ENCODE measurements around the gene FRK.
"Not testable (repeated sequence)": the region's sequence is repeated elsewhere in the genome, so short reads cannot be mapped to it uniquely, and the experiment has no call there.

FRK gene

DNA sequence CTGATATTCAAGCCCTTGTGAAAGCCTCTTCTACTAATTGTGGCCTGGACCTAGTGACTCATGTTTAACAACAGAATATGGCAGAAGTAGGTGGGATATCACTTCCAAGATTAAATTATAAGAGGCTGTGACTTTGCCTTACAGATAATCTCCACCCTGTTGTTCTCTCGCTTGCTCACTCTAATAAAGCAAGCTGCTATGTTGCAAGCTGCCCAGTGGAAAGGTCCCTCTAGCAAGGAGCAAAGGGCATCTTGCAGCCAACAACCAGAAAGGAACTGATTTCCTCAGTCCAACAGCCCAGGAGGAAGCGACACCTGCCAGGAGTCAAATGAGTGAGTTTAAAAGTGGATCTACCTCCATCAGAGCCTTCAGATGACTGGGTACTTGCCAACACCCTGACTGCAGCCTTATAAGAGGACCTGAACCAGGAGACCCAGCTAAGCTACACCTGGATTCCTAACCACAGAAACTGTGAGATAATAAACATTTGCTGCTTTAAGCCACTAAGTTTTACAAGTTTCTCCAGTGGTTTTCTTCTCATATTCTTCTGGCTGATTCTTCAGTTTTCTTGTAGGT is 112.6 kb downstream of the FRK start:
- no peak for DNase-seq (ENCODE audit: insufficient read length, low spot score)
- TF ChIP-seq, protein P1, sequence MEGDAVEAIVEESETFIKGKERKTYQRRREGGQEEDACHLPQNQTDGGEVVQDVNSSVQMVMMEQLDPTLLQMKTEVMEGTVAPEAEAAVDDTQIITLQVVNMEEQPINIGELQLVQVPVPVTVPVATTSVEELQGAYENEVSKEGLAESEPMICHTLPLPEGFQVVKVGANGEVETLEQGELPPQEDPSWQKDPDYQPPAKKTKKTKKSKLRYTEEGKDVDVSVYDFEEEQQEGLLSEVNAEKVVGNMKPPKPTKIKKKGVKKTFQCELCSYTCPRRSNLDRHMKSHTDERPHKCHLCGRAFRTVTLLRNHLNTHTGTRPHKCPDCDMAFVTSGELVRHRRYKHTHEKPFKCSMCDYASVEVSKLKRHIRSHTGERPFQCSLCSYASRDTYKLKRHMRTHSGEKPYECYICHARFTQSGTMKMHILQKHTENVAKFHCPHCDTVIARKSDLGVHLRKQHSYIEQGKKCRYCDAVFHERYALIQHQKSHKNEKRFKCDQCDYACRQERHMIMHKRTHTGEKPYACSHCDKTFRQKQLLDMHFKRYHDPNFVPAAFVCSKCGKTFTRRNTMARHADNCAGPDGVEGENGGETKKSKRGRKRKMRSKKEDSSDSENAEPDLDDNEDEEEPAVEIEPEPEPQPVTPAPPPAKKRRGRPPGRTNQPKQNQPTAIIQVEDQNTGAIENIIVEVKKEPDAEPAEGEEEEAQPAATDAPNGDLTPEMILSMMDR (IDR thresholded peaks at IDR 0.05; ENCODE audit: insufficient read depth, missing control alignments) = no peak
- FAIRE-seq = no peak

DNA sequence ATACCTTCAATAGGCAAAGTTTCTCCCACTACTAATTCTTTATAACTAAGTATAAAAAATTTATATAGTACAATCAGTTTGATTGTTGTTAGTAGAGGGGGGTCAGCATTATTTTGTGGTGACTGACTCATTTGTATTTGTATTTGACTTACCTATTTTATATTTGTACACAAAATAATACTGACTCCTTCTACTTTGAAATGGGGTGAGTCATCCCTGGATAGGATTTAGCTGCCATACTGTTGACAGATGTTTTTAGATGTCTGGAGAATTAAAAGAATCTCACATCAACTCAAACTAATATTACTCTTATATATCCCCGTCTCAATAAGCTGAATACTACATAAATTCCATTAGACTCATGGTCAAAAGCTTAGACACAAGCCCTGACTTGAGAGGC is 114.9 kb downstream of the FRK start:
- TF ChIP-seq, protein P1 (IDR thresholded peaks at IDR 0.05; ENCODE audit: insufficient read depth, missing control alignments) = no peak
- DNase-seq (ENCODE audit: insufficient read length, low spot score) (no peak), FAIRE-seq (no peak)

DNA sequence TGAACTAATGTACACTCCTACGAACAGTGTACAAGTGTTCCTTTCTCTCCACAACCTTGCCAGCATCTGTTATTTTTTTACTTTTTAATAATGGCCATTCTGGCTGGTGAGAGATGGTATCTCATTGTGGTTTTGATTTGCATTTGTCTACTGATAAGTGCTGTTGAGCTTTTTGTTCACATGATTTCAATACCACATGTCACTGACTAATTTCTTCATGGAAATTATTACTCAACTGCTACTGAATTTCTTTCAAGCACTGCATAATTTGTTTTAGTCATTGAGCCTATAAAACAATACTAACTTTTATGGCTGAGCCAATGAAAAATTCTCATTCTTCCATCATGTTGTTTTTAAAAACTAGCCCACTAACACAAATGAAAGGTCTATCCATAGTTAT is 115.4 kb downstream of the FRK start:
- DNase-seq (ENCODE audit: insufficient read length, low spot score) (no peak), FAIRE-seq (no peak)
- TF ChIP-seq, protein P1 (IDR thresholded peaks at IDR 0.05; ENCODE audit: insufficient read depth, missing control alignments) = no peak

DNA sequence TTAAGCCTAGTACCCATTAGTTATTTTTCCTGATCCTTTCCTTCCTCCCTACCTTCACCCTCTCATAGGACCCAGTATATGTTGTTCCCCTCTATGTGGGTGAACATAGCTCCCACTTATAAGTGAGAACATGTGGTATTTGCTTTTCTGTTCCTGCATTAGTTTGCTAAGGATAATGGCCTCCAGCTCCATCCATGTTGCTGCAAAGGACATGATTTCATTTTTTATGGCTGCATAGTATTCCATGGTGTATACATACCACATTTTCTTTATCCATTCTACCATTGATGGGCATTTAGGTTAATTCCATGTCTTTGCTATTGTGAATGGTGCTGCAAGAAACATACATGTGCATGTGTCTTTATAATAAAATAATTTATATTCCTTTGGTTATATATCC is 115.9 kb downstream of the FRK start:
- not testable (repeated sequence) for FAIRE-seq

DNA sequence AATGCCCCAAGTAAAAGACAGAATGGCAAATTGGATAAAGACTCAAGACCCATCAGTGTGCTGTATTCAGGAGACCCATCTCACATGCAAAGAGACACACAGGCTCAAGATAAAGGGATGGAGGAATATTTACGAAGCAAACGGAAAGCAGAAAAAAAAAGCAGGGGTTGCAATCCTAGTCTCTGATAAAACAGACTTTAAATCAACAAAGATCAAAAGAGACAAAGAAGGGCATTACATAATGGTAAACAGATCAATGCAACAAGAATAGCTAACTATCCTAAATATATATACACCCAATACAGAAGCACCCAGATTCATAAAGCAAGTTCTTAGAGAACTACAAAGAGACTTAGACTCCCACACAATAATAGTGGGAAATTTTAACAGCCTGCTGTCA is 123.2 kb downstream of the FRK start:
- DNase-seq (ENCODE audit: insufficient read length, low spot score); FAIRE-seq: not testable (repeated sequence)

More for the DNA sequence above, 115.9 kb downstream of the FRK start:
- not testable (repeated sequence) for DNase-seq (ENCODE audit: insufficient read length, low spot score)

DNA sequence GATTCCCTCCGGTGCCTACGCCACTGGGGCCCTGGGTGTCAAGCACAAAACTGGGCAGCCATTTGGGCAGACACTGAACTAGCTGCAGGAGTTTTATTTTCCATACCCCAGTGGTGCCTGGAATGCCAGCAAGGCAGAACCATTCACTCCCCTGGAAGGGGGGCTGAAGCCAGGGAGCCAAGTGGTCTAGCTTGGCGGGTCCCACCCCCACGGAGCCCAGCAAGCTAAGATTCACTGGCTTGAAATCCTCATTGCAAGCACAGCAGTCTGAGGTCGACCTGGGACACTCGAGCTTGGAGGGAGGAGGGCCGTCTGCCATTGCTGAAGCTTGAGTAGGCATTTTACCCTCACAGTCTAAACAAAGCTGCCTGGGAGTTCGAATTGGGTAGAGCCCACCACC is 125.3 kb downstream of the FRK start:
- FAIRE-seq (no peak), DNase-seq (ENCODE audit: insufficient read length, low spot score) (no peak)
- TF ChIP-seq, protein P1 (IDR thresholded peaks at IDR 0.05; ENCODE audit: insufficient read depth, missing control alignments) = no peak

DNA sequence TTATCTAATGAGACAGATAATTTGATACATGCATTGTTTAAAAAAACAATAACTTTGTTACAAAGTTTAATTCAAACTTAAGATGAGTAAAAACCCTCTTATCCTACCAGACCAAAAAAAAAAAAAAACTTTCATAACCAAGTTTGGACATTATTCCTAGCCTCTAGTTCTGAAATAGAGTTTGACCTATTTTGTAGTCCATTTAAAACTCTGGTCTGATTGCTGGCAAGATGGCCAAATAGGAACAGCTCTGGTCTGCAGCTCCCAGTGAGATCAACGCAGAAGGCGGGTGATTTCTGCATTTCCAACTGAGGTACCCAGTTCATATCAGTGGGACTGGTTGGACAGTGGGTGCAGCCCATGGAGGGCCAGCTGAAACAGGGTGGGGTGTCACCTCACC is 125.9 kb downstream of the FRK start:
- DNase-seq (ENCODE audit: insufficient read length, low spot score) (no peak), FAIRE-seq (no peak)
- TF ChIP-seq, protein P1 (IDR thresholded peaks at IDR 0.05; ENCODE audit: insufficient read depth, missing control alignments) = no peak

DNA sequence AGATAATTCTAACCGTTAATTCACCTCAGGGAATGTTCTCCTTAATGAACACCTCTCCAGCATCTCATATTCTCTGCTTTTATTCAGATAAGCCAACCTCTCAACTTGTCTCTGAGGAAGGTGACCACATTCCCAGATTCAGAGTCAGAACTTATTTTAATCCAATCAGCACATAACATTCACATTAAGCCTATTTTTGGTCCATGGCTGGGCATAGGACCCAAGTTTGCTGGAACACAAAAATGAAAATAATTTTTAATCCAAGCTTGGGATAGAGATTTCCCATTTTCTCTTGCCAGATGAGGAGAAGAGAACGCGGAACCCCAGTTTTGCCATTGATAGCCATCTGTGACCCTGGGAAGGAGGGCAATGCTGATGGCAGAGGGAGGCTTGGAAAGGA is 126.5 kb downstream of the FRK start:
- DNase-seq (ENCODE audit: insufficient read length, low spot score) = no peak
- no peak for FAIRE-seq
- TF ChIP-seq, protein P1 (IDR thresholded peaks at IDR 0.05; ENCODE audit: insufficient read depth, missing control alignments) = no peak
